Parathyroid adenoma (tissue), 2 donors: ENCODE measurements around the gene SIGLEC15.
"Not testable (repeated sequence)": the region's sequence is repeated elsewhere in the genome, so short reads cannot be mapped to it uniquely, and the experiment has no call there.

Experiments
- H2AFZ ChIP-seq: fragments of 300-600 bp; sonication (generic); one replicate; pipeline ENCODE4 v1.7.0; 2017; ENCODE audit warnings: antibody characterized with exemption, mild to moderate bottlenecking
- H3K27ac ChIP-seq: fragments of 300-600 bp; sonication (generic); one replicate; pipeline ENCODE4 v1.7.0; 2017
- H3K27me3 ChIP-seq: fragments of 300-600 bp; sonication (generic); one replicate; pipeline ENCODE4 v1.7.0; 2017; ENCODE audit warnings: low read length; ENCODE audit not compliant: control insufficient read depth, insufficient read depth
- H3K36me3 ChIP-seq: fragments of 300-600 bp; sonication (generic); one replicate; pipeline ENCODE4 v1.7.0; 2017; ENCODE audit warnings: low read length; ENCODE audit not compliant: control insufficient read depth, insufficient read depth
- H3K4me1 ChIP-seq: fragments of 300-600 bp; sonication (generic); one replicate; pipeline ENCODE4 v1.7.0; 2017; ENCODE audit warnings: control low read depth
- H3K4me2 ChIP-seq: fragments of 300-600 bp; sonication (generic); one replicate; pipeline ENCODE4 v1.7.0; 2017; ENCODE audit warnings: low read length
- H3K4me3 ChIP-seq: fragments of 300-600 bp; sonication (generic); one replicate; pipeline ENCODE4 v1.7.0; 2017; ENCODE audit warnings: low read depth, low read length
- H3K79me2 ChIP-seq: fragments of 300-600 bp; sonication (generic); one replicate; pipeline ENCODE4 v1.7.0; 2017; ENCODE audit warnings: control low read depth
- H3K9ac ChIP-seq: fragments of 300-600 bp; sonication (generic); one replicate; pipeline ENCODE4 v1.7.0; 2017; ENCODE audit warnings: mild to moderate bottlenecking
- H3K9me3 ChIP-seq: fragments of 300-600 bp; sonication (generic); one replicate; pipeline ENCODE4 v1.7.0; 2017; ENCODE audit warnings: low read length; ENCODE audit not compliant: control insufficient read depth
- TF ChIP-seq, protein P1 (sequence below): fragments of 300-600 bp; sonication (generic); IDR thresholded peaks from one replicate; pipeline ENCODE4 v1.7.0; 2017; ENCODE audit warnings: antibody characterized with exemption, mild to moderate bottlenecking
- donor health status: primary hyperparathyroidism.

The SIGLEC15 gene

GRCh38 chr18:45844938-45845337 lies 19.5 kb downstream of the SIGLEC15 start:
- Histone ChIP-seq H3K9ac (no peak overlapping the region), H3K36me3 (no peaks in the 10 kb centered on the region), H3K27ac (no peak overlapping the region), H3K4me1 (peaks cover 7% of the 10 kb centered on the region), H3K9me3 (no peaks in the 10 kb centered on the region), H2AFZ (no peak overlapping the region), H3K79me2 (no peaks in the 10 kb centered on the region), H3K4me2 (no peak overlapping the region), H3K27me3 (no peaks in the 10 kb centered on the region), H3K4me3 (no peak overlapping the region)
- TF ChIP-seq, protein P1, sequence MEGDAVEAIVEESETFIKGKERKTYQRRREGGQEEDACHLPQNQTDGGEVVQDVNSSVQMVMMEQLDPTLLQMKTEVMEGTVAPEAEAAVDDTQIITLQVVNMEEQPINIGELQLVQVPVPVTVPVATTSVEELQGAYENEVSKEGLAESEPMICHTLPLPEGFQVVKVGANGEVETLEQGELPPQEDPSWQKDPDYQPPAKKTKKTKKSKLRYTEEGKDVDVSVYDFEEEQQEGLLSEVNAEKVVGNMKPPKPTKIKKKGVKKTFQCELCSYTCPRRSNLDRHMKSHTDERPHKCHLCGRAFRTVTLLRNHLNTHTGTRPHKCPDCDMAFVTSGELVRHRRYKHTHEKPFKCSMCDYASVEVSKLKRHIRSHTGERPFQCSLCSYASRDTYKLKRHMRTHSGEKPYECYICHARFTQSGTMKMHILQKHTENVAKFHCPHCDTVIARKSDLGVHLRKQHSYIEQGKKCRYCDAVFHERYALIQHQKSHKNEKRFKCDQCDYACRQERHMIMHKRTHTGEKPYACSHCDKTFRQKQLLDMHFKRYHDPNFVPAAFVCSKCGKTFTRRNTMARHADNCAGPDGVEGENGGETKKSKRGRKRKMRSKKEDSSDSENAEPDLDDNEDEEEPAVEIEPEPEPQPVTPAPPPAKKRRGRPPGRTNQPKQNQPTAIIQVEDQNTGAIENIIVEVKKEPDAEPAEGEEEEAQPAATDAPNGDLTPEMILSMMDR, result no peak

GRCh38 chr18:45845410-45845809 lies 19.9 kb downstream of the SIGLEC15 start:
- H2AFZ ChIP-seq, result no peak overlapping the region
- H3K27me3 ChIP-seq, result no peaks in the 10 kb centered on the region
- H3K9ac ChIP-seq, result no peak overlapping the region
- no peak overlapping the region for H3K27ac ChIP-seq
- no peak overlapping the region for H3K4me2 ChIP-seq
- peaks cover 7% of the 10 kb centered on the region for H3K4me1 ChIP-seq
- H3K9me3 ChIP-seq, result no peaks in the 10 kb centered on the region
- H3K36me3 ChIP-seq, result no peaks in the 10 kb centered on the region
- TF ChIP-seq, protein P1, result no peak
- H3K79me2 ChIP-seq, result no peaks in the 10 kb centered on the region
- H3K4me3 ChIP-seq, result no peak overlapping the region

DNA sequence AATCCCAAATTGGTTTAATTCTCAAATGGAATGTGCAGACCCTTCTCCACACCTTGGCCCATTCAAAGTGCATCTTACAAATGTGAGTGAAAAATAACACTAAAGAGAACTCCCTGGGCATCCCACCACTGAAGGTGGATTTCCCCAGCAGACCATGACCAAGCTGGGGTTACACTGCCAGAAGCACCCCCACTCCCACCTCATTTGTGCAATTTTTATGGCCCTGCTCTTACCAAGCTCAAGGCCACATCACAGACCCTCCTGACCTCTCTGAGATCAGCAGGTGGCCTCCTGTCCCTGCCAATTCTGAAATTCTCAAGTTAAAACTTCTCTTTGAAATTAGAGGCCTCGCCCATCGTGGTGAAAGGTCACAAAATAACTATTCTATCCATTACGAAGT lies 21.6 kb downstream of the SIGLEC15 start:
- no peaks in the 10 kb centered on the region for H3K9me3 ChIP-seq

GRCh38 chr18:45848643-45849042 lies 23.2 kb downstream of the SIGLEC15 start:
- not testable (repeated sequence) for H2AFZ ChIP-seq, H3K27me3 ChIP-seq, H3K27ac ChIP-seq, H3K36me3 ChIP-seq, H3K79me2 ChIP-seq, H3K9me3 ChIP-seq, H3K4me2 ChIP-seq, H3K9ac ChIP-seq, H3K4me3 ChIP-seq, H3K4me1 ChIP-seq

More for the DNA sequence above, 21.6 kb downstream of the SIGLEC15 start:
- Histone ChIP-seq H3K27ac (no peak overlapping the region), H3K36me3 (no peaks in the 10 kb centered on the region), H3K79me2 (no peaks in the 10 kb centered on the region), H3K4me2 (no peak overlapping the region), H3K9ac (no peak overlapping the region), H3K27me3 (no peaks in the 10 kb centered on the region), H3K4me1 (peaks cover 7% of the 10 kb centered on the region), H2AFZ (no peak overlapping the region), H3K4me3 (no peak overlapping the region)
- TF ChIP-seq, protein P1, result no peak

DNA sequence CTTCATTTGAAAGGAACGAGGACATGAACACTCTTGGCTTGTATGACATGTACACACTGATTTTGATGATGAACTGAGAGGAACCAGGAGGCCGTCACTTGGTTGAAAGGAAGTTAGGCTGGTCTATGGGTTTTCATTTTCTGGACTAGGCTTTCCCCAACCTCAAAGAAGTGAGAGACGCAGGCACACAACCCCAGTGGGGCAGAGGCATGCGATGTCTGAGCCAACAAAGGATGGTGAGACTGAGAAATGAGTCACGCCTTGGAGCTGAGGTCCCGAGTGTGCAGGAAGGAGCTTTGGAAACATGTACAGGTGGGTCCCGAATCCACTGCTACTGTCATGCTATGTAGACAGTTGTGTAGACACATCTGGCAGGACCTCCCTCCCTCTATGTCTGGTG lies 24.1 kb downstream of the SIGLEC15 start:
- Histone ChIP-seq H3K9me3 (no peaks in the 10 kb centered on the region), H3K27me3 (no peaks in the 10 kb centered on the region), H3K36me3 (no peaks in the 10 kb centered on the region), H3K79me2 (no peaks in the 10 kb centered on the region), H3K9ac (no peak overlapping the region), H3K4me2 (no peak overlapping the region), H3K4me3 (no peak overlapping the region), H3K4me1 (peaks cover 10% of the 10 kb centered on the region), H3K27ac (no peak overlapping the region), H2AFZ (no peak overlapping the region)
- TF ChIP-seq, protein P1, result no peak
